ENCODE data around the gene BZW1. TPM values are rescaled to one million over a fixed set of nuclear protein-coding genes. Genes with fewer than 3 reads are reported as not detected.

Gene BZW1
- total and polyA plus RNA-seq, 4 donors: 63.0 to 189 (median 161) TPM

- no peaks in the 10 kb centered on the region for H3K27me3 ChIP-seq (ENCODE audit: control insufficient read depth in 4 of 4, insufficient read depth in 4 of 4, low read length in 3 of 4)
- no peaks in the 10 kb centered on the region for H3K36me3 ChIP-seq (ENCODE audit: control insufficient read depth in 4 of 4, insufficient read depth in 3 of 4, low read depth in 1 of 4, low read length in 3 of 4)
- WGBS: 91% methylated on average over 1 of the region's 1 CpG
- H3K27ac ChIP-seq (ENCODE audit: low read depth in 1 of 2, low read length in 2 of 2): no peak overlapping the region
- peaks cover 4 to 15% (median 9%) of the 10 kb centered on the region in 4 donors for H3K4me1 ChIP-seq (ENCODE audit: control insufficient read depth in 4 of 4, insufficient read depth in 4 of 4, low read length in 3 of 4)
- no peak for DNase-seq (ENCODE audit: low spot score)
- no peaks in the 10 kb centered on the region for H3K9me3 ChIP-seq (ENCODE audit: control insufficient read depth in 4 of 4, low read length in 3 of 4)
- no peak overlapping the region for H3K4me3 ChIP-seq (ENCODE audit: low read depth in 1 of 3, low read length in 3 of 3)
- TF ChIP-seq CTCF (IDR thresholded peaks at IDR 0.05; ENCODE audit: low read depth, low read length, missing input control) (no peak), NR2F2 (IDR thresholded peaks at IDR 0.05) (no peak), YY1 (IDR thresholded peaks at IDR 0.05) (no peak), JUND (IDR thresholded peaks at IDR 0.05) (no peak), HNF4A (conservative IDR thresholded peaks at IDR 0.05) (no peak), RAD21 (IDR thresholded peaks at IDR 0.05) (no peak)
- no peak overlapping the region for H3K9ac ChIP-seq (ENCODE audit: low read depth in 1 of 2, low read length in 2 of 2)
Observed at GRCh38 chr2:200773083-200773482, 38.6 kb upstream of the BZW1 start.

- H3K36me3 ChIP-seq (ENCODE audit: control insufficient read depth in 4 of 4, insufficient read depth in 3 of 4, low read depth in 1 of 4, low read length in 3 of 4): no peaks in the 10 kb centered on the region
- H3K4me1 ChIP-seq (ENCODE audit: control insufficient read depth in 4 of 4, insufficient read depth in 4 of 4, low read length in 3 of 4): peaks cover 4 to 15% (median 9%) of the 10 kb centered on the region in 4 donors
- no peak overlapping the region for H3K4me3 ChIP-seq (ENCODE audit: low read depth in 1 of 3, low read length in 3 of 3)
- no peaks in the 10 kb centered on the region for H3K9me3 ChIP-seq (ENCODE audit: control insufficient read depth in 4 of 4, low read length in 3 of 4)
- DNase-seq (ENCODE audit: low spot score): no peak
- no peak overlapping the region for H3K9ac ChIP-seq (ENCODE audit: low read depth in 1 of 2, low read length in 2 of 2)
- 100% methylated on average over 1 of the region's 1 CpG for WGBS
- H3K27ac ChIP-seq (ENCODE audit: low read depth in 1 of 2, low read length in 2 of 2): no peak overlapping the region
- TF ChIP-seq RXRA (IDR thresholded peaks at IDR 0.05): no peak
- TF ChIP-seq ATF3 (IDR thresholded peaks at IDR 0.05): no peak
- no peak for TF ChIP-seq YY1 (IDR thresholded peaks at IDR 0.05)
- no peak for TF ChIP-seq HNF4A (conservative IDR thresholded peaks at IDR 0.05)
- TF ChIP-seq TAF1 (conservative IDR thresholded peaks at IDR 0.05): no peak
- TF ChIP-seq GABPA (IDR thresholded peaks at IDR 0.05 in 1 of 2, conservative IDR thresholded peaks at IDR 0.05 in 1 of 2): no peak
- no peak for TF ChIP-seq EGR1 (IDR thresholded peaks at IDR 0.05; ENCODE audit: low read depth in 2 of 2)
- no peaks in the 10 kb centered on the region for H3K27me3 ChIP-seq (ENCODE audit: control insufficient read depth in 4 of 4, insufficient read depth in 4 of 4, low read length in 3 of 4)
Observed at GRCh38 chr2:200774920-200775319, 36.8 kb upstream of the BZW1 start.

GRCh38 chr2:200777275-200777674 lies 34.4 kb upstream of the BZW1 start:
- no peak overlapping the region for H3K9ac ChIP-seq (ENCODE audit: low read depth in 1 of 2, low read length in 2 of 2)
- TF ChIP-seq FOXA1 (IDR thresholded peaks at IDR 0.05): no peak
- TF ChIP-seq HNF4G (IDR thresholded peaks at IDR 0.05): peak; percentile 70
- TF ChIP-seq FOXA2 (IDR thresholded peaks at IDR 0.05): peak; percentile 51
- no peak for TF ChIP-seq TAF1 (conservative IDR thresholded peaks at IDR 0.05)
- TF ChIP-seq NR2F2 (IDR thresholded peaks at IDR 0.05): no peak
- TF ChIP-seq YY1 (IDR thresholded peaks at IDR 0.05): peak; percentile 30
- TF ChIP-seq RXRA (IDR thresholded peaks at IDR 0.05): peak; percentile 65 to 81
- TF ChIP-seq MAX (IDR thresholded peaks at IDR 0.05): peak; percentile 25
- TF ChIP-seq ATF3 (IDR thresholded peaks at IDR 0.05): peak; percentile 78
- TF ChIP-seq REST (IDR thresholded peaks at IDR 0.05): peak; percentile 55
- TF ChIP-seq SP1 (IDR thresholded peaks at IDR 0.05): peak; percentile 72
- peak; percentile 91 to 94 for TF ChIP-seq HNF4A (conservative IDR thresholded peaks at IDR 0.05)
- no peak for TF ChIP-seq ZBTB33 (IDR thresholded peaks at IDR 0.05)
- no peak for TF ChIP-seq CTCF (IDR thresholded peaks at IDR 0.05; ENCODE audit: low read depth, low read length, missing input control)

More at GRCh38 chr2:200777275-200777674, 34.4 kb upstream of the BZW1 start:
- Histone ChIP-seq H3K4me1 (ENCODE audit: control insufficient read depth in 4 of 4, insufficient read depth in 4 of 4, low read length in 3 of 4) (peaks cover 4 to 15% (median 9%) of the 10 kb centered on the region in 4 donors), H3K9me3 (ENCODE audit: control insufficient read depth in 4 of 4, low read length in 3 of 4) (no peaks in the 10 kb centered on the region), H3K4me3 (ENCODE audit: low read depth in 1 of 3, low read length in 3 of 3) (no peak overlapping the region), H3K36me3 (ENCODE audit: control insufficient read depth in 4 of 4, insufficient read depth in 3 of 4, low read depth in 1 of 4, low read length in 3 of 4) (no peaks in the 10 kb centered on the region), H3K27me3 (ENCODE audit: control insufficient read depth in 4 of 4, insufficient read depth in 4 of 4, low read length in 3 of 4) (no peaks in the 10 kb centered on the region), H3K27ac (ENCODE audit: low read depth in 1 of 2, low read length in 2 of 2) (peak overlapping the region; percentile 49 to 59)
- no peak for DNase-seq (ENCODE audit: low spot score)

All from liver (tissue), 9 donors.